OCI-LY3 (cell line): Measurements from ENCODE around the gene ITPA.

ENCODE experiments used
- H2AFZ ChIP-seq: fragments of 200-600, 300-600 bp; shearing (Covaris generic); 2 replicates; pipeline ENCODE4 v1.6.0; 2014; ENCODE audit warnings: antibody characterized with exemption, low read depth, low read length
- H3K27ac ChIP-seq: fragments of 200-600, 300-600 bp; sonication (generic); 2 replicates; pipeline ENCODE4 v1.5.1; 2014; ENCODE audit warnings: mild to moderate bottlenecking, low read length, moderate library complexity, mixed read lengths
- H3K27me3 ChIP-seq: fragments of 200-600, 300-600 bp; sonication (generic); 2 replicates; pipeline ENCODE4 v1.6.1; 2014; ENCODE audit warnings: low read depth, low read length, mixed read lengths
- H3K36me3 ChIP-seq: fragments of 200-600, 300-600 bp; sonication (generic); replicated peaks from 2 replicates; pipeline ENCODE3; 2014; ENCODE audit warnings: low read depth, low read length, mixed read lengths
- H3K4me1 ChIP-seq: fragments of 300-600, 200-600 bp; sonication (generic); 2 replicates; pipeline ENCODE4 v1.6.1; 2014; ENCODE audit warnings: low read length, mixed read lengths
- H3K4me2 ChIP-seq: fragments of 200-600, 300-600 bp; sonication (generic); 2 replicates; pipeline ENCODE4 v1.6.1; 2014; ENCODE audit warnings: low read length, mixed read lengths
- H3K4me3 ChIP-seq: fragments of 300-600, 200-600 bp; sonication (generic); 2 replicates; pipeline ENCODE4 v1.5.1; 2014; ENCODE audit warnings: antibody characterized with exemption, mild to moderate bottlenecking, low read length, moderate library complexity
- H3K79me2 ChIP-seq: fragments of 300-600, 200-600 bp; shearing (Covaris generic); 2 replicates; pipeline ENCODE4 v1.6.1; 2014; ENCODE audit warnings: mild to moderate bottlenecking, low read length, mixed read lengths
- H3K9ac ChIP-seq: fragments of 300-600, 200-600 bp; shearing (Covaris generic); 2 replicates; pipeline ENCODE4 v1.6.0; 2014; ENCODE audit warnings: mild to moderate bottlenecking, low read length, moderate library complexity
- H3K9me3 ChIP-seq: fragments of 200-600, 300-600 bp; shearing (Covaris generic); 2 replicates; pipeline ENCODE4 v1.6.1; 2014; ENCODE audit warnings: low read length, mixed read lengths; ENCODE audit not compliant: insufficient read depth
- H4K20me1 ChIP-seq: fragments of 200-600, 300-600 bp; sonication (generic); 2 replicates; pipeline ENCODE4 v1.6.1; 2016; ENCODE audit warnings: low read length, mixed read lengths; ENCODE audit not compliant: insufficient read depth
- CTCF ChIP-seq: fragments of 200-600, 300-600 bp; sonication (generic); IDR thresholded peaks from 2 replicates; pipeline ENCODE4 v1.5.1; 2014; ENCODE audit warnings: antibody characterized with exemption, low read length, low read depth
- EZH2phosphoT487 ChIP-seq: fragments of 200-600 bp; shearing (Covaris generic); IDR thresholded peaks from 2 replicates; pipeline ENCODE4 v1.6.1; 2018; ENCODE audit warnings: antibody characterized with exemption, mixed run types, low read depth

Gene ITPA

GRCh38 chr20:3237011-3237957 is 28.0 kb downstream of the ITPA start:
- peak overlapping the region; percentile 54 for H3K9ac ChIP-seq
- TF ChIP-seq CTCF = no peak
- TF ChIP-seq EZH2phosphoT487 = no peak
- no peaks in the 10 kb centered on the region for H4K20me1 ChIP-seq
- H3K27me3 ChIP-seq = peaks cover 24% of the 10 kb centered on the region
- peaks cover 5% of the 10 kb centered on the region for H3K4me1 ChIP-seq
- H3K4me2 ChIP-seq = peak overlapping the region; percentile 82
- H3K36me3 ChIP-seq = no peaks in the 10 kb centered on the region
- 0 out of 2 replicates have a peak overlapping the region, but pooled peaks have one; percentile 50 for H2AFZ ChIP-seq
- no peaks in the 10 kb centered on the region for H3K79me2 ChIP-seq
- H3K27ac ChIP-seq = no peak overlapping the region
- peak overlapping the region; percentile 77 for H3K4me3 ChIP-seq
- H3K9me3 ChIP-seq = no peaks in the 10 kb centered on the region

GRCh38 chr20:3237958-3238615 is 28.8 kb downstream of the ITPA start:
- peak overlapping the region; percentile 82 for H3K4me2 ChIP-seq
- H2AFZ ChIP-seq = peak overlapping the region; percentile 50; the same call in 1 of the 2 replicates
- no peaks in the 10 kb centered on the region for H3K79me2 ChIP-seq
- no peak overlapping the region for H3K27ac ChIP-seq
- H3K4me1 ChIP-seq = peaks cover 5% of the 10 kb centered on the region
- H3K27me3 ChIP-seq = peaks cover 24% of the 10 kb centered on the region
- H3K4me3 ChIP-seq = peak overlapping the region; percentile 77
- H3K9ac ChIP-seq = peak overlapping the region; percentile 54
- no peaks in the 10 kb centered on the region for H3K9me3 ChIP-seq
- no peaks in the 10 kb centered on the region for H4K20me1 ChIP-seq
- no peak for TF ChIP-seq CTCF
- TF ChIP-seq EZH2phosphoT487 = no peak
- H3K36me3 ChIP-seq = no peaks in the 10 kb centered on the region

GRCh38 chr20:3238616-3239025 is 29.3 kb downstream of the ITPA start:
- H3K4me2 ChIP-seq = peak overlapping the region; percentile 82
- H3K27ac ChIP-seq = no peak overlapping the region
- H3K4me3 ChIP-seq = peak overlapping the region; percentile 77
- TF ChIP-seq CTCF (no peak), EZH2phosphoT487 (no peak)
- H3K9ac ChIP-seq = peak overlapping the region; percentile 54; the same call in 1 of the 2 replicates
- H3K4me1 ChIP-seq = peaks cover 5% of the 10 kb centered on the region
- H4K20me1 ChIP-seq = no peaks in the 10 kb centered on the region
- no peaks in the 10 kb centered on the region for H3K9me3 ChIP-seq
- H3K79me2 ChIP-seq = no peaks in the 10 kb centered on the region
- H3K36me3 ChIP-seq = no peaks in the 10 kb centered on the region
- peak overlapping the region; percentile 81 for H2AFZ ChIP-seq
- H3K27me3 ChIP-seq = peaks cover 24% of the 10 kb centered on the region
